Naive thymus-derived CD8-positive, alpha-beta T cell (primary cell): ENCODE data around the gene OVCA2. TPM values are rescaled to one million over a fixed set of nuclear protein-coding genes. Genes with fewer than 3 reads are reported as not detected.

Experiments used
- ATAC-seq, 2 donors: fragments of 150-1000 bp; cut with Tn5 transposase in 1 of 2; sonication (Bioruptor Pico), chemical (Tn5 transposase) in 1 of 2; 1 replicate in 1 of 2; 2 replicates in 1 of 2; pipeline ENCODE4 v1.10.0; 2021; ENCODE audit warnings: mild to moderate bottlenecking in 2 of 2, moderate library complexity in 2 of 2
- POLR2A ChIA-PET: fragments of 350-600 bp; sonication (Branson Sonifier 250); formaldehyde crosslinking; loops from one replicate; lab custom pipeline; 2021; ENCODE audit warnings: antibody characterized with exemption; lab: Charles Lee
- DNase-seq, 10 donors: peaks; one replicate each; pipeline versions ENCODE4 v3.0.0 to v3.0.0-alpha.2; 2020 to 2022
- H3K27ac Mint-ChIP-seq, 10 donors: one replicate each; pipeline ENCODE4 v1.8.0; 2020 to 2022; ENCODE audit warnings: mild to moderate bottlenecking in 10 of 10, mixed read lengths in 10 of 10, moderate library complexity in 4 of 10, inconsistent platforms in 1 of 10
- H3K27me3 Mint-ChIP-seq, 5 donors: one replicate each; pipeline ENCODE4 v1.8.0; 2021 to 2022; ENCODE audit warnings: mixed read lengths in 5 of 5
- H3K36me3 Mint-ChIP-seq, 3 donors: one replicate each; pipeline ENCODE4 v1.8.0; 2020 to 2022; ENCODE audit warnings: mixed read lengths in 3 of 3, mild to moderate bottlenecking in 2 of 3, inconsistent platforms in 1 of 3
- H3K4me1 Mint-ChIP-seq, 4 donors: one replicate each; pipeline ENCODE4 v1.8.0; 2021 to 2022; ENCODE audit warnings: mixed read lengths in 4 of 4
- H3K4me3 Mint-ChIP-seq, 10 donors: one replicate each; pipeline ENCODE4 v1.8.0; 2020 to 2022; ENCODE audit warnings: mild to moderate bottlenecking in 10 of 10, mixed read lengths in 10 of 10, moderate library complexity in 6 of 10, inconsistent platforms in 1 of 10
- H3K9me3 Mint-ChIP-seq, 9 donors: one replicate each; pipeline ENCODE4 v1.8.0; 2020 to 2022; ENCODE audit warnings: mixed read lengths in 9 of 9, mild to moderate bottlenecking in 3 of 9, inconsistent platforms in 1 of 9, moderate library complexity in 1 of 9
- polyA plus RNA-seq, 3 donors: library from polyadenylated mRNA; unstranded; fragments of 300-500 nt; fragmentation: Illumina TruSeq; gene quantifications; one replicate each; pipeline ENCODE4 v1.2.3, GENCODE V29; 2021
- total RNA-seq, 8 experiments: library from RNA in 2 of 8; stranded (reverse) in 2 of 8; gene quantifications; one replicate each; pipeline ENCODE4 v1.2.3 and lab custom pipeline; 2021 to 2026

Gene OVCA2
- total and polyA plus RNA-seq, 5 experiments from 2014 or later: 30.8 to 49.1 (median 43.9) TPM

DNA sequence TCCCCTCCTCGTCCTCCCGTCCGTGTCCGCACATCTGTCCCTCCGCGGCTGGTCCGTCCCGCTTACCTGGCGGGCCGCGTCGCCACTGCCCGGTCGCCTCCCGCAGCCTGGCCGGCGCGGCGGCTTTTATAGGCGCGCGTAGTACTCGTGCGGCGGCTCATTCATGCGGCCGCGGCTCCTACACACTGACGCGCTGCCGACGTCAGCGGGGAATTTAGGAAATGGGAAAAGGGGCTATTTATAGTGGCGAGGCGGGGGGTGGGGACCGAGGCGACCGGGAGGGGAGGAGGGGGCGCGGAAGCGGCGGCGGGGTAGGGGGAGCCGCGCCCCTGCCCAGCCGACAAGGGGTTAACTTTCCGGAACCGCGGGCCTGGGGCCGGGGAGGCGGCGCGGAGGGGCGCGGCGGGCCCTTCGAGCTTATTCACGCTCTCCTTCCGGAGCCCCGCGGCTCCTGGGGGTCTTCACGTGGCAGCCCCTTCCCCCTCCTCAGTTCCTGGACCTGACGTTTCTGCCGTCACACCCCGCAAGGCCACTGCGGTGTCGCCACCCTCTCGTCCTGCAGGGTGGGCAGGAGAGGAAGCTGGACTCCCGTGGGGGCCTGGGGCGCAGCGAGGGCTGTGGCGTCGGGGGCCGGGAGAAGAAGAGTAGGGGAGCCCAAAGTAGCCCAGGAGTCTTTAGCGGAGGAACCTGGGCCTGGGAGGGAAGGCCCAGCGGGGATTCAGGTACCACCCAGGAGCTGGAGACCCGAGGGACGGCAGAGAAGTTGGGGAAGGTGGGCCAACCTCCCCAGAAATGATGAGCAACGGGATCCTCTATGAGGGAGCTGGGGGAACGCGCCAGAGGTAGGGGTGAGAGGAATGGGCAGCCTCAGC lies 9.5 kb downstream of the OVCA2 start:
- H3K27ac Mint-ChIP-seq: peak overlapping the region in 6 of 10 donors; percentile 9 to 91 (median 36)
- H3K9me3 Mint-ChIP-seq: no peaks in the 10 kb centered on the region
- DNase-seq (no peak), ATAC-seq (no peak)
- H3K4me1 Mint-ChIP-seq: peaks cover 14 to 35% (median 29%) of the 10 kb centered on the region in 4 donors
- H3K4me3 Mint-ChIP-seq: peak overlapping the region in 8 of 10 donors; percentile 4 to 72 (median 62)
- peaks cover 0 to 12% (median 5%) of the 10 kb centered on the region in 5 donors for H3K27me3 Mint-ChIP-seq
- POLR2A ChIA-PET: interaction anchor here (0.6 to 1.9 kb wide), 6 partner anchors 10 to 855 kb away, joined by 3 to 5 read pairs (median 4); partner anchors contain the start of gene OVCA2
- no peaks in the 10 kb centered on the region for H3K36me3 Mint-ChIP-seq

DNA sequence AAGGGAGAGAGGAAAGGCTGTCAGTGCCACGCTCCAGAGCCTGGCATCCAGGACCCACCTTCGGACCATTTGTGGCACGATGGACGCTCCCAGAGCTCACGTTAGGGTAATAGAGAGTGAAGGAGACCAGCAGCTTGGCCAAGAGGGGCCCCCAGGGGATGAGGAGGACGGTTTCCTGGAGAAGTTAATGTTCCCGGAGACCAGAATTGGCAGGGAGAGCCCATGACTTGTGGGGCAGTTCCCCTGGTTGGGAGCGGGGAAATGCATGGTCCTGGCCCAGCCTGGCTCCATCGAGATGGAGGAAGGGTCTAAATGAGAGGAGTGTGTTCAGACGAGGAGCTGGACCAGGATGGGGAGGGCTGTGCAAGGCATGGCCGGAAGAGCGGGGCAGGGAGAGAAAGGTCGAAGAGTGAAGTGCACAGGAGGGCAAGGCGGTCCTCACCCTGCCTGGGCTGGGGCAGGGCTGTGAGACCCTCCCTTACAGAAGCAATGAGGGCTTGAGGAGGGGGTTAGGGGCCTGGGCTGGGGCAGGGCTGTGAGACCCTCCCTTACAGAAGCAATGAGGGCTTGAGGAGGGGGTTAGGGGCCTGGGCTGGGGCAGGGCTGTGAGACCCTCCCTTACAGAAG lies 10.2 kb downstream of the OVCA2 start:
- DNase-seq: no peak
- H3K4me1 Mint-ChIP-seq: peaks cover 14 to 35% (median 31%) of the 10 kb centered on the region in 4 donors
- H3K9me3 Mint-ChIP-seq: no peaks in the 10 kb centered on the region
- H3K36me3 Mint-ChIP-seq: no peaks in the 10 kb centered on the region
- ATAC-seq: no peak
- H3K4me3 Mint-ChIP-seq: peak overlapping the region; percentile 8 to 71 (median 54)
- H3K27me3 Mint-ChIP-seq: peaks cover 0 to 12% (median 5%) of the 10 kb centered on the region in 5 donors
- POLR2A ChIA-PET: interaction anchor here (0.6 to 1.9 kb wide), 5 partner anchors 11 to 855 kb away, joined by 3 to 5 read pairs (median 4); partner anchors contain the start of gene OVCA2
- H3K27ac Mint-ChIP-seq: peak overlapping the region in 8 of 10 donors; percentile 16 to 91 (median 61)

DNA sequence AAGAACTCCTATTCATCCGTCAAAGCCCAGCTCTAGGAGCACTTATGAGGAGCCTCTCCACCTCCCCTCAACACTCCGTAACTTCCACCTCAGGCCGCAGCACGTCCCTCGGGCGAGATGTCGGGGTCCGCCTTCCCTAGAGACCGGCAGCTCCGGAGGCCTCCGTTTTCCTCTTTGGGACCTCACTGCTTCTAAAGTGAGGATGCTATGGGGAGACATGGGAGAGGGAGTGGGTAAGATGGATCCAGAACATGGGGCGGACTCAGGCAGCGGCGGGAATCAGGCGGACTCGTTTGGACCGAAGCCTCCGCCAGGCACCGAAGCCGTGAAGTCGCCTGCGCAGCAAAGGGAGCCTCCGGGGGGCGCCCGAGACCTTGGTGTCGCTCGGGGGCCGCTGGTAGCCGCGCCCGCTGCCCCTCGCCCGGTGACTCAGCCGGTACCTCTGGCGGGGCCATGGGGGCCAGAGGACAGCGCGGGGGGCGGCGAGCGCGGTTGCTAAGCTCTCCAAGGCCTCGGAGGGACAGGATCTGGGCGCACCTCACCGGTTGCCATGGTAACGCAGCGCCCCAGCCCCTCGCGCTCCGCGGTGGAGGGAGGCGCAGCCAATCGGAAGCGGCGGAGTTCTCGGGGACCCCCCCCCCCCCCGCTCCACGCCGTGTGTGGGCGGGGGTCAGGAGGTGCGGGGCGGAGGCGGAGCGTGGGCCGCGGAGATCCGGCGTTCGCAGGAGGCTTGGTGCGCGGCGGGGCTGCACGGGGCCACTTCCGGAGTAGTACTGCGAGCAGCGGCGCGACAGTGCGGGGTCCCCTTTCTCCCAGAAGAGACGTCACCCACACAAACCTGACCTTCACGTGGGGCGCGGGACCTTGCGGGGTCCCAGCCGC lies 11.8 kb downstream of the OVCA2 start:
- H3K4me1 Mint-ChIP-seq: peaks cover 14 to 35% (median 31%) of the 10 kb centered on the region in 4 donors
- DNase-seq (peak; percentile 66 to 87 (median 72)), ATAC-seq (peak; percentile 32 to 36)
- H3K4me3 Mint-ChIP-seq: peak overlapping the region; percentile 72 to 86 (median 79)
- H3K27me3 Mint-ChIP-seq: peaks cover 0 to 15% (median 5%) of the 10 kb centered on the region in 5 donors
- H3K36me3 Mint-ChIP-seq: no peaks in the 10 kb centered on the region
- POLR2A ChIA-PET: interaction anchor here (0.7 to 1.7 kb wide), 6 partner anchors 11 to 319 kb away, joined by 3 to 9 read pairs (median 4); partner anchors contain the start of gene OVCA2
- H3K27ac Mint-ChIP-seq: peak overlapping the region; percentile 19 to 92 (median 85)
- no peaks in the 10 kb centered on the region for H3K9me3 Mint-ChIP-seq

DNA sequence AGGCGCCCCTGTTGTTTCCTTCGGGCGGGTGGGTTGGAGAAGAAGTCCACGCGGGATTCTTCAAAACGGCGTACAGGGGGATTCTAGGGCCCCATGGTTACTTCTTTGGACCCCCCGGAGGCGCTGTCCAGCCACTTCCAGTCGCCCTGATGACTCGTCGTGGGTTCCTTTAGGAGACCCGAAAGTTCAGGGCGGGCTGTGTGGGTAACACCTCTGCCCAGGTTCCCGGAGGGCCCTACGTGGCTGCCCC lies 12.4 kb downstream of the OVCA2 start:
- POLR2A ChIA-PET: interaction anchor here (0.6 to 2.7 kb wide), 7 partner anchors 182 to 299 kb away, joined by 3 to 16 read pairs (median 4); no protein-coding TSS in a partner anchor
- Mint-ChIP-seq H3K9me3 (no peaks in the 10 kb centered on the region), H3K4me1 (peaks cover 14 to 34% (median 27%) of the 10 kb centered on the region in 4 donors), H3K27me3 (peaks cover 0 to 15% (median 5%) of the 10 kb centered on the region in 5 donors), H3K27ac (peak overlapping the region in 8 of 10 donors; percentile 41 to 92 (median 84)), H3K4me3 (peak overlapping the region; percentile 72 to 86 (median 79)), H3K36me3 (no peaks in the 10 kb centered on the region)
- ATAC-seq (peak in 1 of 2 donors; percentile 0), DNase-seq (peak in 1 of 10 donors; percentile 52)

DNA sequence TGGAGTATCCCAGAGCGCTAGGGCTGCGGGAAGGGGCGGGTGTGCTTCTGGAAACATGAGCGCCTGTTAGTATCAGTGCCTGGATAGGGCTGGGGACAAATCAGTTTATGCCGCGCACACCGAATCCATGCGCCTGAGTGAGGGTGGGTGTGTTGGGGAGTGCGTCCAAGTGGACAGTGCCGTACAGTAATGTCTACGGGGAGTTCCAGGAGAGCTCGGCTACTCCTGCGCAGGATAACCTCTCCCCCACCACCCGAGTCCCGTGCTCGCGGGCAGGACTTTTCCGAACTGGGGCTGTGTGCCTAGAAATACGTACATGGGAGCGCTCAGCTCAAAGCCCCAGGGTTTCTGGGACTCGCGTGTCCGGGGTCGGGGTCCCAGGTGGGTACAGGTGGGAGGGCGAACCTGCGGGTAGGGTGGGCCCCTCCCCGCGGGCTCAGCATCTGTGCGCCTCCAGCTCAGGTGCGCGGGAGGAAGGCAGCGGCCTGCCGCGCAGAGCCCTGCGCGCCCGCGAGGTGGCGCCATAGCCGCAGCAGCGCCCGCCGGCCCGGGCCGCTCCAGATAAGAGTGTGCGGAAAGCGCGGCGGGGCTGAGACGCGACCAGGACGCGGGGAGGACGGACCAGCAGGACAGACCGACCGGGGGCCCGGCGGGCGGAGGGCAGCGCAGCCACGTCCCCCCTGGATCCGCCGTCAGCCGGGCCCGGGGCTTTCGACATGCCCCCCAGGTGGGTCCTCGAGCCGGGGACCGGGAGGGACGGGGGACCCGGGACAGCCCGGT lies 12.9 kb downstream of the OVCA2 start, which contains the start of gene HIC1:
Gene HIC1 (plus strand): TSS at position 592 of the 780 bp plus-strand sequence. CDS start 1,588 bp downstream, outside the sequence.
- H3K27me3 Mint-ChIP-seq: peaks cover 0 to 18% (median 9%) of the 10 kb centered on the region in 5 donors
- no peaks in the 10 kb centered on the region for H3K9me3 Mint-ChIP-seq
- peak within 1 kb of the TSS; percentile 72 to 86 (median 79) for H3K4me3 Mint-ChIP-seq
- ATAC-seq (peak; percentile 56 to 60), DNase-seq (peak; percentile 54 to 85 (median 78))
- POLR2A ChIA-PET: interaction anchor here (0.6 to 2.7 kb wide), 10 partner anchors 36 to 299 kb away, joined by 3 to 16 read pairs (median 4); no protein-coding TSS in a partner anchor
- H3K4me1 Mint-ChIP-seq: peaks cover 18 to 34% (median 28%) of the 10 kb centered on the region in 4 donors
- peaks cover 0 to 4% (median 0%) of the 10 kb centered on the region in 3 donors for H3K36me3 Mint-ChIP-seq
- H3K27ac Mint-ChIP-seq: peak within 1 kb of the TSS in 9 of 10 donors; percentile 19 to 92 (median 81)

DNA sequence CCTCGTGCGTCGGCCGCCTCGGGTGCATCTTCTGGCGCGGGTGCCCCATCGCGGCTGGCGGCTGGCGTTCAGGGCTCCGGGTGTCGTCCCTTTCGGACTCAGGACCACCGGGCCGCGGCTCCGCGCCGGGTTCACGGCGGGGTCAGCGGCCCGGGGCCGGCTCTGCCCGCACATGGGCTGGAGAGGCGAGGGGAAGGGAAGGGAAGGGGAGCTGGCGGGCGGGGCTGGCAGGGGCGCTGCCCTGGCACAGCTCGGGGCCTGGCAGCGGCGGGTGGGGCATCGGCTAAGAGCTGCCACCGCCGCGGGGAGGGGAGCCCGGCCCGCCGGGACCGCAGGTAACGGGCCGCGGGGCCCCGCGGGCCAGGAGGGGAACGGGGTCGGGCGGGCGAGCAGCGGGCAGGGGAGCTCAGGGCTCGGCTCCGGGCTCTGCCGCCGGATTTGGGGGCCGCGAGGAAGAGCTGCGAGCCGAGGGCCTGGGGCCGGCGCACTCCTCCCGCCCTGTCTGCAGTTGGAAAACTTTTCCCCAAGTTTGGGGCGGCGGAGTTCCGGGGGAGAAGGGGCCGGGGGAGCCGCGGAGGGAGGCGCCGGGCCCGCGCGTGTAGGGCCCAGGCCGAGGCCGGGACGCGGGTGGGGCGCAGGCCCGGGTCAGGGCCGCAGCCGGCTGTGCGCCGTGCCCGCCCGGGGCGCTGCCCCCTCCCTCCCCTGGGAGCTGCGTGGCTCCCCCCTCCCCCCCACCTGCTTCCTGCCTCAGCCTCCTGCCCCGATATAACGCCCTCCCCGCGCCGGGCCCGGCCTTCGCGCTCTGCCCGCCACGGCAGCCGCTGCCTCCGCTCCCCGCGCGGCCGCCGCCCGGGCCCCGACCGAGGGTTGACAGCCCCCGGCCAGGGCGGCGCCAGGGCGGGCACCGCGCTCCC lies 13.7 kb downstream of the OVCA2 start:
- POLR2A ChIA-PET: interaction anchor here (0.6 to 2.7 kb wide), 9 partner anchors 35 to 227 kb away, joined by 3 to 16 read pairs (median 3); no protein-coding TSS in a partner anchor
- Mint-ChIP-seq H3K27ac (peak overlapping the region in 2 of 10 donors; percentile 63 to 80), H3K9me3 (no peaks in the 10 kb centered on the region), H3K27me3 (peaks cover 0 to 26% (median 14%) of the 10 kb centered on the region in 5 donors), H3K36me3 (peaks cover 0 to 12% (median 5%) of the 10 kb centered on the region in 3 donors), H3K4me1 (peaks cover 19 to 38% (median 31%) of the 10 kb centered on the region in 4 donors), H3K4me3 (peak overlapping the region in 7 of 10 donors; percentile 33 to 79 (median 68))
- DNase-seq (peak in 2 of 10 donors; percentile 30 to 66), ATAC-seq (peak in 1 of 2 donors; percentile 1)

DNA sequence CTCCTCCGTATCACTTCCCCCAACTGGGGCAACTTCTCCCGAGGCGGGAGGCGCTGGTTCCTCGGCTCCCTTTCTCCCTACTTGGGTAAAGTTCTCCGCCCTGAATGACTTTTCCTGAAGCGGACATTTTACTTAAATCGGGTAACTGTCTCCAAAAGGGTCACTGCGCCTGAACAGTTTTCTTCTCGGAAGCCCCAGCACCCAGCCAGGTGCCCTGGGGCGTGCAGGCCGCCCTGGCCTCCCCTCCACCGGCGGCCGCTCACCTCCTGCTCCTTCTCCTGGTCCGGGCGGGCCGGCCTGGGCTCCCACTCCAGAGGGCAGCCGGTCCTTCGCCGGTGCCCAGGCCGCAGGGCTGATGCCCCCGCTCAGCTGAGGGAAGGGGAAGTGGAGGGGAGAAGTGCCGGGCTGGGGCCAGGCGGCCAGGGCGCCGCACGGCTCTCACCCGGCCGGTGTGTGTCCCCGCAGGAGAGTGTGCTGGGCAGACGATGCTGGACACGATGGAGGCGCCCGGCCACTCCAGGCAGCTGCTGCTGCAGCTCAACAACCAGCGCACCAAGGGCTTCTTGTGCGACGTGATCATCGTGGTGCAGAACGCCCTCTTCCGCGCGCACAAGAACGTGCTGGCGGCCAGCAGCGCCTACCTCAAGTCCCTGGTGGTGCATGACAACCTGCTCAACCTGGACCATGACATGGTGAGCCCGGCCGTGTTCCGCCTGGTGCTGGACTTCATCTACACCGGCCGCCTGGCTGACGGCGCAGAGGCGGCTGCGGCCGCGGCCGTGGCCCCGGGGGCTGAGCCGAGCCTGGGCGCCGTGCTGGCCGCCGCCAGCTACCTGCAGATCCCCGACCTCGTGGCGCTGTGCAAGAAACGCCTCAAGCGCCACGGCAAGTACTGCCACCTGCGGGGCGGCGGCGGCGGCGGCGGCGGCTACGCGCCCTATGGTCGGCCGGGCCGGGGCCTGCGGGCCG lies 14.7 kb downstream of the OVCA2 start:
- DNase-seq (peak in 8 of 10 donors; percentile 33 to 73 (median 52)), ATAC-seq (peak; percentile 18 to 28)
- H3K36me3 Mint-ChIP-seq: peaks cover 0 to 21% (median 14%) of the 10 kb centered on the region in 3 donors
- H3K9me3 Mint-ChIP-seq: no peaks in the 10 kb centered on the region
- H3K4me3 Mint-ChIP-seq: peak overlapping the region; percentile 59 to 84 (median 74)
- H3K27me3 Mint-ChIP-seq: peaks cover 0 to 31% (median 17%) of the 10 kb centered on the region in 5 donors
- POLR2A ChIA-PET: interaction anchor here (0.6 to 2.7 kb wide), 10 partner anchors 8 to 345 kb away, joined by 3 to 16 read pairs (median 4); partner anchors contain the start of genes SMG6 and SRR
- H3K4me1 Mint-ChIP-seq: peaks cover 20 to 42% (median 29%) of the 10 kb centered on the region in 4 donors
- H3K27ac Mint-ChIP-seq: peak overlapping the region in 5 of 10 donors; percentile 63 to 80 (median 66)

DNA sequence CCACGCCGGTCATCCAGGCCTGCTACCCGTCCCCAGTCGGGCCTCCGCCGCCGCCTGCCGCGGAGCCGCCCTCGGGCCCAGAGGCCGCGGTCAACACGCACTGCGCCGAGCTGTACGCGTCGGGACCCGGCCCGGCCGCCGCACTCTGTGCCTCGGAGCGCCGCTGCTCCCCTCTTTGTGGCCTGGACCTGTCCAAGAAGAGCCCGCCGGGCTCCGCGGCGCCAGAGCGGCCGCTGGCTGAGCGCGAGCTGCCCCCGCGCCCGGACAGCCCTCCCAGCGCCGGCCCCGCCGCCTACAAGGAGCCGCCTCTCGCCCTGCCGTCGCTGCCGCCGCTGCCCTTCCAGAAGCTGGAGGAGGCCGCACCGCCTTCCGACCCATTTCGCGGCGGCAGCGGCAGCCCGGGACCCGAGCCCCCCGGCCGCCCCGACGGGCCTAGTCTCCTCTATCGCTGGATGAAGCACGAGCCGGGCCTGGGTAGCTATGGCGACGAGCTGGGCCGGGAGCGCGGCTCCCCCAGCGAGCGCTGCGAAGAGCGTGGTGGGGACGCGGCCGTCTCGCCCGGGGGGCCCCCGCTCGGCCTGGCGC lies 15.4 kb downstream of the OVCA2 start:
- H3K27ac Mint-ChIP-seq: no peak overlapping the region
- no peaks in the 10 kb centered on the region for H3K9me3 Mint-ChIP-seq
- peak overlapping the region in 1 of 10 donors; percentile 39 for H3K4me3 Mint-ChIP-seq
- peaks cover 14 to 37% (median 22%) of the 10 kb centered on the region in 4 donors for H3K4me1 Mint-ChIP-seq
- peaks cover 0 to 31% (median 16%) of the 10 kb centered on the region in 5 donors for H3K27me3 Mint-ChIP-seq
- DNase-seq: peak in 3 of 10 donors; percentile 23 to 62 (median 34)
- no peak for ATAC-seq
- H3K36me3 Mint-ChIP-seq: peaks cover 0 to 29% (median 21%) of the 10 kb centered on the region in 3 donors
- POLR2A ChIA-PET: interaction anchor here (0.6 to 1.9 kb wide), 10 partner anchors 9 to 345 kb away, joined by 3 to 8 read pairs (median 4); partner anchors contain the start of genes SMG6 and SRR
